DND-41 (cell line): ENCODE data around the gene ORM1.

Experiments
- EZH2 ChIP-seq: IDR thresholded peaks from 3 replicates; pipeline ENCODE4 v1.6.1; 2012; ENCODE audit warnings: borderline replicate concordance, low read depth, mild to moderate bottlenecking, moderate library complexity, low read length, inconsistent platforms; ENCODE audit not compliant: severe bottlenecking
- TF ChIP-seq, protein P1 (sequence below): IDR thresholded peaks from 2 replicates; pipeline ENCODE4 v1.5.1; 2012; ENCODE audit warnings: borderline replicate concordance, low read length, moderate library complexity, mild to moderate bottlenecking; ENCODE audit not compliant: poor library complexity, severe bottlenecking; ENCODE audit errors: extremely low read depth

DNA sequence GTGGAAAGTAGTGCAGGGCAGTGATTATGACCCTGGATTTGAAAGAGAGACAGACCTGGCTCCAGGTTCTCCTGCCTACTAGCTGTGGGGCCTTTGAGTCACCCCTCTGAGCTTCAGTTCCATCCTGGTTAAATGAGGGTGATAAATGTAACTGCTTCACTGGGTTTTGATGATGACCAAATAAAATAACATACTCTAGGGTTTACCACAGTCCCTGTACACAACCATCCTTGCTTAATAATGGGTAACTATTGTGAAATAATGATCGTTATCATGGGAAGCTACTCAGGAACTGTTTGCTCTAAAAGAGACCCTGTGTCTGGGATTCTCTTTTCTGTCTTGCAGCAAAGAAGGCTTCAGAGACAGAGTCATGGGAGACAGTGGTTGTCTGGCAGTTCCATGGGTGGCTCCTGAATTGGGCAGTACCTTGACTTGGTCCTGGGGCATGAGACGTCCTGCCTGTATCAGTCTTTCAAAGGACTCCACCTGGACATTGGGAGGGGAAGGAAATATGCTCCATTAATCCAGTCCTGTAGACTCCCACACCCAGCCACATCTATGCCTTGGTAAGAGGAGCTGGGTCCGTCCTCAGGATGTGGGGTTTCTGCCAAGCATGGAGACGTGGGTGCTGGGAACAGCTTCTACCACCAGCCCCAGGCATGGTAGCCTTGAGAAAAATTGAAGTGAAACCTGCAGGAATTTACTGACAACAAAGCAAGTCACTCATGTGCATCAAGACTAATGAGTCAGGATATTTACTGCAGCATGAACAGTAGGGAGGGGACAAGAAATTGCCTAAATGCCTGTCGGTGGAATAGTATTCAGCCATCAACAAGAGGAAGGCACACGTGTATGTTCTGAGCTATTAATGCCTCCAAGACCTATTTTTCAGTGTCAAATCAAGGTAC, 41.5 kb downstream of the ORM1 start:
- TF ChIP-seq, protein P1, sequence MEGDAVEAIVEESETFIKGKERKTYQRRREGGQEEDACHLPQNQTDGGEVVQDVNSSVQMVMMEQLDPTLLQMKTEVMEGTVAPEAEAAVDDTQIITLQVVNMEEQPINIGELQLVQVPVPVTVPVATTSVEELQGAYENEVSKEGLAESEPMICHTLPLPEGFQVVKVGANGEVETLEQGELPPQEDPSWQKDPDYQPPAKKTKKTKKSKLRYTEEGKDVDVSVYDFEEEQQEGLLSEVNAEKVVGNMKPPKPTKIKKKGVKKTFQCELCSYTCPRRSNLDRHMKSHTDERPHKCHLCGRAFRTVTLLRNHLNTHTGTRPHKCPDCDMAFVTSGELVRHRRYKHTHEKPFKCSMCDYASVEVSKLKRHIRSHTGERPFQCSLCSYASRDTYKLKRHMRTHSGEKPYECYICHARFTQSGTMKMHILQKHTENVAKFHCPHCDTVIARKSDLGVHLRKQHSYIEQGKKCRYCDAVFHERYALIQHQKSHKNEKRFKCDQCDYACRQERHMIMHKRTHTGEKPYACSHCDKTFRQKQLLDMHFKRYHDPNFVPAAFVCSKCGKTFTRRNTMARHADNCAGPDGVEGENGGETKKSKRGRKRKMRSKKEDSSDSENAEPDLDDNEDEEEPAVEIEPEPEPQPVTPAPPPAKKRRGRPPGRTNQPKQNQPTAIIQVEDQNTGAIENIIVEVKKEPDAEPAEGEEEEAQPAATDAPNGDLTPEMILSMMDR = no peak
- TF ChIP-seq EZH2 = no peak
